ENCODE data around the gene WRAP53. TPM values are rescaled to one million over a fixed set of nuclear protein-coding genes. Genes with fewer than 3 reads are reported as not detected.

WRAP53 gene
- total RNA-seq, 1 donor from 2014 or later = 8.3 TPM

- Histone ChIP-seq H3K36me3 (no peaks in the 10 kb centered on the region), H3K27ac (no peak overlapping the region), H3K9me3 (no peaks in the 10 kb centered on the region), H3K27me3 (ENCODE audit: low read depth) (peaks cover 81% of the 10 kb centered on the region), H3K4me1 (peaks cover 12% of the 10 kb centered on the region), H3K4me3 (no peak overlapping the region)
- intact Hi-C loops (cut with DNase I) = no loop called here
- DNase-seq (no peak), ATAC-seq (no peak)
- no peak for TF ChIP-seq CTCF (IDR thresholded peaks at IDR 0.05)
These were observed 19.8 kb downstream of the WRAP53 start for GRCh38 chr17:7707858-7708750.

- no peak for ATAC-seq
- Histone ChIP-seq H3K27me3 (ENCODE audit: low read depth) (peaks cover 79% of the 10 kb centered on the region), H3K36me3 (no peaks in the 10 kb centered on the region), H3K4me1 (peaks cover 12% of the 10 kb centered on the region), H3K9me3 (no peaks in the 10 kb centered on the region), H3K4me3 (no peak overlapping the region), H3K27ac (no peak overlapping the region)
- no peak for TF ChIP-seq CTCF (IDR thresholded peaks at IDR 0.05)
- DNase-seq = no peak
- intact Hi-C loops (cut with DNase I) = no loop called here
These were observed 20.8 kb downstream of the WRAP53 start for GRCh38 chr17:7709031-7709430.

GRCh38 chr17:7710301-7710700 lies 22.0 kb downstream of the WRAP53 start:
- peaks cover 2% of the 10 kb centered on the region for H3K4me1 ChIP-seq
- H3K36me3 ChIP-seq = no peaks in the 10 kb centered on the region
- no peak for TF ChIP-seq CTCF (IDR thresholded peaks at IDR 0.05)
- no peak overlapping the region for H3K4me3 ChIP-seq
- DNase-seq (no peak), ATAC-seq (no peak)
- H3K27ac ChIP-seq = no peak overlapping the region
- intact Hi-C loops (cut with DNase I) = no loop called here
- H3K27me3 ChIP-seq (ENCODE audit: low read depth) = peaks cover 78% of the 10 kb centered on the region
- no peaks in the 10 kb centered on the region for H3K9me3 ChIP-seq

GRCh38 chr17:7711051-7711755 lies 22.9 kb downstream of the WRAP53 start:
- H3K4me1 ChIP-seq = no peaks in the 10 kb centered on the region
- peaks cover 78% of the 10 kb centered on the region for H3K27me3 ChIP-seq (ENCODE audit: low read depth)
- TF ChIP-seq CTCF (IDR thresholded peaks at IDR 0.05) = no peak
- DNase-seq (no peak), ATAC-seq (no peak)
- no peak overlapping the region for H3K4me3 ChIP-seq
- intact Hi-C loops (cut with DNase I) = no loop called here
- H3K27ac ChIP-seq = no peak overlapping the region
- H3K9me3 ChIP-seq = no peaks in the 10 kb centered on the region
- no peaks in the 10 kb centered on the region for H3K36me3 ChIP-seq

- intact Hi-C loops (cut with DNase I) = no loop called here
- DNase-seq (no peak), ATAC-seq (no peak)
- TF ChIP-seq CTCF (IDR thresholded peaks at IDR 0.05) = no peak
- no peaks in the 10 kb centered on the region for H3K36me3 ChIP-seq
- no peak overlapping the region for H3K27ac ChIP-seq
- H3K9me3 ChIP-seq = no peaks in the 10 kb centered on the region
- peaks cover 71% of the 10 kb centered on the region for H3K27me3 ChIP-seq (ENCODE audit: low read depth)
- peaks cover 10% of the 10 kb centered on the region for H3K4me1 ChIP-seq
- no peak overlapping the region for H3K4me3 ChIP-seq
These were observed 24.0 kb downstream of the WRAP53 start for GRCh38 chr17:7712111-7712771.
